GM04503 (cell line): ENCODE measurements around the gene POLE.

Experiments
- DNase-seq: peaks from one replicate; pipeline ENCODE4 v3.0.0-alpha.2; 2012; ENCODE audit warnings: low read depth

Gene POLE

GRCh38 chr12:132579744-132580143, 107.4 kb downstream of the POLE start:
- no peak for DNase-seq

GRCh38 chr12:132578826-132579225, 108.3 kb downstream of the POLE start:
- no peak for DNase-seq

- DNase-seq: no peak
These were observed 109.0 kb downstream of the POLE start for GRCh38 chr12:132578118-132578517.

- no peak for DNase-seq
These were observed 109.8 kb downstream of the POLE start for GRCh38 chr12:132577191-132577920.

- no peak for DNase-seq
These were observed 110.4 kb downstream of the POLE start for GRCh38 chr12:132576701-132577100.

GRCh38 chr12:132575661-132576060, 111.5 kb downstream of the POLE start:
- DNase-seq: no peak

- no peak for DNase-seq
These were observed 112.7 kb downstream of the POLE start for GRCh38 chr12:132574271-132574996.
